Activated CD8-positive, alpha-beta memory T cell treated with anti-CD3 and anti-CD28 coated beads for 4 hours (primary cell): ENCODE measurements around the gene STUM.
A peak's percentile ranks its signal among the peaks of the same experiment; 100 is the strongest.
"Not testable (repeated sequence)": the region's sequence is repeated elsewhere in the genome, so short reads cannot be mapped to it uniquely, and the experiment has no call there.

Source experiments
- DNase-seq, 2 donors: peaks; one replicate each; pipeline ENCODE4 v3.0.0-alpha.2; 2020; ENCODE audit warnings: low read depth in 2 of 2

STUM gene

GRCh38 chr1:226603858-226604559 is 55.4 kb downstream of the STUM start:
- DNase-seq = no peak

- no peak for DNase-seq
Observed at GRCh38 chr1:226604560-226605317, 56.2 kb downstream of the STUM start.

GRCh38 chr1:226605318-226605950 is 56.9 kb downstream of the STUM start:
- DNase-seq = no peak

- DNase-seq = no peak
Observed at GRCh38 chr1:226606311-226607267, 58.0 kb downstream of the STUM start.

GRCh38 chr1:226607268-226607660 is 58.7 kb downstream of the STUM start:
- DNase-seq = no peak

- no peak for DNase-seq
Observed at GRCh38 chr1:226607821-226608220, 59.3 kb downstream of the STUM start.

GRCh38 chr1:226608699-226609505 is 60.3 kb downstream of the STUM start:
- DNase-seq = peak; percentile 17 to 33

- no peak for DNase-seq
Observed at GRCh38 chr1:226609836-226610455, 61.4 kb downstream of the STUM start.

GRCh38 chr1:226610671-226611070 is 62.1 kb downstream of the STUM start:
- DNase-seq = no peak

GRCh38 chr1:226611301-226611700 is 62.7 kb downstream of the STUM start:
- no peak for DNase-seq

- not testable (repeated sequence) for DNase-seq
Observed at GRCh38 chr1:226611980-226612379, 63.4 kb downstream of the STUM start.

- no peak for DNase-seq
Observed at GRCh38 chr1:226615876-226616275, 67.3 kb downstream of the STUM start.

GRCh38 chr1:226616636-226617035 is 68.1 kb downstream of the STUM start:
- DNase-seq = no peak

- no peak for DNase-seq
Observed at GRCh38 chr1:226617109-226617508, 68.5 kb downstream of the STUM start.

GRCh38 chr1:226617719-226618118 is 69.2 kb downstream of the STUM start:
- DNase-seq = not testable (repeated sequence)

- no peak for DNase-seq
Observed at GRCh38 chr1:226618380-226618779, 69.8 kb downstream of the STUM start.

GRCh38 chr1:226619031-226619430 is 70.5 kb downstream of the STUM start:
- DNase-seq = no peak

- DNase-seq = no peak
Observed at GRCh38 chr1:226622012-226622411, 73.4 kb downstream of the STUM start.

- no peak for DNase-seq
Observed at GRCh38 chr1:226624526-226624925, 76.0 kb downstream of the STUM start.

- DNase-seq = no peak
Observed at GRCh38 chr1:226625326-226625725, 76.8 kb downstream of the STUM start.
